Left colon (tissue), 2 donors: ENCODE data around the gene ACO2. TPM values are rescaled to one million over a fixed set of nuclear protein-coding genes. Genes with fewer than 3 reads are reported as not detected.

Source experiments
- ATAC-seq: fragments of 200-7000 bp; cut with Tn5 transposase; one replicate; pipeline ENCODE4 v1.9.1; 2020; ENCODE audit warnings: mild to moderate bottlenecking, moderate library complexity
- DNase-seq, 2 donors: peaks; one replicate each; pipeline ENCODE4 v3.0.0-alpha.2; 2020
- intact Hi-C, 2 donors: fragments of 100-400 bp; cut with DNase I in 1 of 2; cut with micrococcal nuclease in 1 of 2; formaldehyde crosslinking; loops; one replicate each; pipeline versions ENCODE4 v1.11.2 to v1.14.0; 2022; cut with DNase I, micrococcal nuclease
- total RNA-seq, 2 donors: library from RNA; stranded (reverse); fragmentation: NEBNext Ultra II Directional; extraction: Animal tissue kit (Norgen Biotek cat#: 25700); gene quantifications; one replicate each; pipeline ENCODE4 v1.2.1, GENCODE V29; 2021
- donor health status: DM: no; HTN: no; CAD: no.
- donor health status: DM: yes; HTN: yes; CAD: no.

ACO2 gene
- total RNA-seq, 2 donors from 2014 or later = 271 to 289 TPM

- ATAC-seq = no peak
- intact Hi-C loops = no loop called here
These were observed 43.7 kb downstream of the ACO2 start for GRCh38 chr22:41512421-41513194.

DNA sequence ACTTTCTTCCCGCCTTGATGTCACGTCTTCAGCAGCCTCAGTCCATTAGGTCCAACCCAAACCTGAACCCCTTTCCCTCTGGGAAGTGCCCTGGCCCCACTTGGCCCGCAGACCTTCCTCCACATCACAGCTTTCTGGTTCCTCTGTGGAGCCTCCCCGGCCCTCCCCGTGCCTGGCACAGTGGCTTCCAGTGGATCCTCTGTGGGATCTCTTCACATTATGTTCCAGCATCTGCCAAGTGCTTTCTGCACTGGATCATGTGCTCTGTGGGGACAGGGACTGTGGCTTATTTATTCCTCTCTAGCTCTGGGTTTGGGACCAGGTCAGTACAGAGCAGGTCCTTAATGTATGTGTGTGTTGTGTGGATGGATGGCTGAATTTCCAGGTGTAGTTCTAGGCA, 44.5 kb downstream of the ACO2 start:
- intact Hi-C loops = no loop called here
- ATAC-seq = no peak
- DNase-seq = no peak

More at GRCh38 chr22:41512421-41513194, 43.7 kb downstream of the ACO2 start:
- no peak for DNase-seq

- ATAC-seq (no peak), DNase-seq (no peak)
- intact Hi-C loops = loop anchor here in 1 of 2 donors (5.0 kb wide), 1 partner anchor 114 kb away; no protein-coding TSS in a partner anchor
These were observed 47.5 kb downstream of the ACO2 start for GRCh38 chr22:41516462-41516861.

GRCh38 chr22:41517172-41518047, 48.5 kb downstream of the ACO2 start:
- DNase-seq (peak in 1 of 2 donors; percentile 75), ATAC-seq (peak; percentile 71)
- intact Hi-C loops = loop anchor here in 1 of 2 donors (5.0 kb wide), 1 partner anchor 115 kb away; no protein-coding TSS in a partner anchor

GRCh38 chr22:41518048-41518347, 49.1 kb downstream of the ACO2 start:
- ATAC-seq = no peak
- DNase-seq = no peak
- intact Hi-C loops = loop anchor here in 1 of 2 donors (5.0 kb wide), 1 partner anchor 116 kb away; no protein-coding TSS in a partner anchor

GRCh38 chr22:41521126-41521525, 52.2 kb downstream of the ACO2 start:
- ATAC-seq = no peak
- no peak for DNase-seq
- intact Hi-C loops = no loop called here

- no peak for DNase-seq
- ATAC-seq = no peak
- intact Hi-C loops = no loop called here
These were observed 53.9 kb downstream of the ACO2 start for GRCh38 chr22:41522813-41523212.

DNA sequence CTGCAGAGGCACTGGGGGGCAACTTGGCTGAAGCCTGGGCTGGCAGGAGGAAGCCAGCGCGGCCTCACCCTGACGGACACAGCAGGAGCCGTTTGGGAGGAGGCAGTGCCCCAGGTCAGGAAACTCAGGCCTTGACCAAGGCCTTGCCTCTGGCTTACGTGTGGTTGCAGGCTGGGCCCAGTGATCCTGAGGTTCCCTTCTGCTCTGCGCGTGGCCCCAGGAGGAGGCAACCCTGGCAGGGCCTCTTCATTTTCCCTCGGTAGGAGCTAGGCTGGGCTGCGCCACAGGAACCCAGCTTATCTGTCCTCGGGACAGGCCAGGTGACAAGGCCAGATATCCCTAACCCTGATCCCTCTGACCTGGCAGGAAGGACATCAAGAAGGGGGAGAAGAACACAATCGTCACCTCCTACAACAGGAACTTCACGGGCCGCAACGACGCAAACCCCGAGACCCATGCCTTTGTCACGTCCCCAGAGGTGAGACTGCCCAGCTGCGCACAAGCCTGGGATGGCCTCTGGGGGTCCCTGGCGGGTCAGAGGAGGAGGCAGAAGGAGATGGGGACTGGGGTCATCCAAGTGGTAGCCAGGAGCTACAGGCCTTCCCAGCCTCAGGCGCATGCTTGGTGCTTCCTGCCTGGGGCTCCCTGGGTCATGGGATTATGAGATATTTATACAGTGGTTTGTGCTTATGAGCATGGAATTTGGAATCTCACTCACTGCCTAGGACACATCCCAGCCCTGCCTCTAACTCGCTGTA, 54.7 kb downstream of the ACO2 start:
- intact Hi-C loops = no loop called here
- no peak for ATAC-seq
- DNase-seq = no peak

GRCh38 chr22:41524251-41524661, 55.3 kb downstream of the ACO2 start:
- ATAC-seq (no peak), DNase-seq (peak in 1 of 2 donors; percentile 51)
- intact Hi-C loops = no loop called here

DNA sequence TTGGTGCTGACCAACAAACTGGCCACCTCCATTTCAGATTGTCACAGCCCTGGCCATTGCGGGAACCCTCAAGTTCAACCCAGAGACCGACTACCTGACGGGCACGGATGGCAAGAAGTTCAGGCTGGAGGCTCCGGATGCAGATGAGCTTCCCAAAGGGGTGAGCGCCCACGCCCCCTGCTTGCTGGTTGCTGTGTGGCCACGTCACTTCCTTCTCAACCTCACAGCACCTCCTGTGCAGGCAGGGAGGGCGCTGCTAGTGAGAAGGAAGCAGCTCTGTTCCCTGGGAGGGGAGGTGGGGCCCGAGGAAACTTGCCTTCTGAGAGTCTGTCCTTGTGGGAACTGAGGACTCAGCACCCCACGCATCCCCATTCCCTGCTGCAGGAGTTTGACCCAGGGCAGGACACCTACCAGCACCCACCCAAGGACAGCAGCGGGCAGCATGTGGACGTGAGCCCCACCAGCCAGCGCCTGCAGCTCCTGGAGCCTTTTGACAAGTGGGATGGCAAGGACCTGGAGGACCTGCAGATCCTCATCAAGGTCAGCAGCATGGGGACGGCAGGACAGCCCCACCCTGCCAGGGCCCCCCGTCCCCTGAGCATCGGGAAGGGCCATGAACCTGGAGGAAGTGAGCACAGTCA, 56.0 kb downstream of the ACO2 start:
- no peak for ATAC-seq
- intact Hi-C loops = no loop called here
- peak in 1 of 2 donors; percentile 46 for DNase-seq

DNA sequence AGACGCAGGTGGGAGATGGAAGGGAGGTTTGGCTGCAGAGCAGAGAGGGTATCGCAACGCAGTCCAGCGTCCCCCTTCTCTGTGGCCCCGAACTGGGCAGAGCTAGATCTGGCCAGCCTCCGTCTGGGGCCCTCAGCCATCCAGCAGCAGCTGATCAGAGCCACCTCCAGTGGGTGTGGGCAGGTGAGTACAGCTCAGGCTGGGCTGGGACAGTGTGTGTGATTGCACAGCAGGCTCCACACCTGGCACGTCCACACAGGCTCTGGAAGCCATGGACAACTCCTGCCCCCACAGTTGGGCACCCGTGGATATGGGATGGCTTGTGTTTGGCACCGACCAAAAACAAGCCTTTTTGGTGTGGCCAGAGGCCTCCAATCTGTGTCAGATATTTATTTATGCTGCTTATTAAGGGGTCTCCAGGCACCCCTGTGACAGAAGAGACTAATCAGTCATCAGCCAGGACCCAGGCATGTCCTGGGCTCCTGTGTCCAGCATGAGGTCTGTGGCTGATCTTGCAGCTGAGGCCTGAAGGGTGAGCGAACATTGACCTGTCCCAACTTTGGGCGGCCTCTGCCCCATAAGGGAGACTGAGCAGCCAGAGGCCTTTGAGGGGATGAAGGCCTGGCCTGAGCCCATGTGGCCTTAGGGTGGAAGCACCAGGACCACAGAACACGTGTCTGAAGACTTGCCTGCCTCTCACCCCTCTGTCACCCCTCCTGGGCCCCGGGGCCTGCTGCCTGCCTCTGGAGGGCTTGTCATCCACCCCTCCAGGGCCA, 56.7 kb downstream of the ACO2 start:
- peak; percentile 1 for ATAC-seq
- intact Hi-C loops = no loop called here
- no peak for DNase-seq

- peak; percentile 3 for ATAC-seq
- intact Hi-C loops = no loop called here
- no peak for DNase-seq
These were observed 57.4 kb downstream of the ACO2 start for GRCh38 chr22:41526226-41526829.

DNA sequence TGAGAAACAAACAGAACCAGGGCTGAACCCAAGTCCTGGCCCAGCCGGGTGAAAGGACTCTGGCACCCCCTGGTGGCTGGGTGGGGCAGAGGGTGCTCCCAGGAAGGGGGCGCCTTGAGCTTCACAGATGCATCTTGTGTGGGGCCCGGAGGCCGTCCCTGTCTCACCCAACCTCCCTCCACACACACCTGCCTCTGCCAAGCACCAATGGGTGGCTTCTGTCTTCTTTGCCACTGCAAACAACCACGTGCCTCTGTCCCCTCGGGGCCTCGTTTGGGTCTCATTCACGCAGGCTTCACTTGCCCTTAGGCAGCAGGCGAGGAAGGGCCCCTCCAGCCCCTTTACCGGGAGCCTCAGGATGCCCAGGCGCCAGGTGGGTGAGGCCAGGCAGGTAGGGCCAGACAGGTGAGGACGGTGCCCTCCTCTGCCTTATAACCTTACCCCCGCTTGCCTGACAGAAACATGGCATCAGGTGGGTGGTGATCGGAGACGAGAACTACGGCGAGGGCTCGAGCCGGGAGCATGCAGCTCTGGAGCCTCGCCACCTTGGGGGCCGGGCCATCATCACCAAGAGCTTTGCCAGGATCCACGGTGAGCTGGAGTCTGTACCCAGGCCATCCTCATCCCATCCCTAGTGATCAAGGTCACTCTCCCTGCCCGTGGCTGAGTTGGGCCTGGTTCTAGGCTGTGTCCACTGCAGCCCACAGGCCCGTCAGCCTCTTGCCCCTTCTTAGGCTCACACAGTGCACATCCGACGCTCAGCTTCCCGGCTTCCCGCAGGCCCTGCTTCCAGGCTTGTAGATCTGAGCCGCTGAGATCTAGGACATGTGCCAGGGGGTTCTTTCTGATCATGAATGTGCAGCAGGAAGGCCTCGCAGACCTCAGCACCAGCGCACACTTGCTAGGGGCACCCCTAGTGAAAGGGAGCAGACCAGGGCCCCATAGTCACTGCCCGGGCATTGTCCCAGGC, 58.2 kb downstream of the ACO2 start:
- intact Hi-C loops = no loop called here
- DNase-seq = peak in 1 of 2 donors; percentile 55
- peak; percentile 37 for ATAC-seq

DNA sequence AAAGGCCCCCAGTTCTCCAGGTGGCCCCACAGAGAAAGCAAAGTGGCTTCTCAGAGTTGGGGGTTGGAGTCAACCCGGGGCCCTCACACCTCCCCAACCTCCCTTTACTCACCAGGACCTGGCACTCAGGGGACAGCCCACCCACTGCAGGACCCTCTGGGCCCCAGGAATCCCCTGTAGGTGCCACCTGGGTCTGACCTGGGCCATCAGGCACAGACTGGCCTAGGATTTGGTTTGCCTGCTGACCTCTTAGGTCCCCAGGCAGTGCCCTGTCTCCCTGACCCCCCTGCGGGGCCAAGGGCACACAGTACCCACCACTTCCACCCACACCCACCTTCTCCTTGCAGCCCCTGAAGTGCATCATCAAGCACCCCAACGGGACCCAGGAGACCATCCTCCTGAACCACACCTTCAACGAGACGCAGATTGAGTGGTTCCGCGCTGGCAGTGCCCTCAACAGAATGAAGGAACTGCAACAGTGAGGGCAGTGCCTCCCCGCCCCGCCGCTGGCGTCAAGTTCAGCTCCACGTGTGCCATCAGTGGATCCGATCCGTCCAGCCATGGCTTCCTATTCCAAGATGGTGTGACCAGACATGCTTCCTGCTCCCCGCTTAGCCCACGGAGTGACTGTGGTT, 59.3 kb downstream of the ACO2 start:
- no peak for ATAC-seq
- DNase-seq = no peak
- intact Hi-C loops = no loop called here

- intact Hi-C loops = no loop called here
- DNase-seq = no peak
- ATAC-seq = peak; percentile 2
These were observed 60.1 kb downstream of the ACO2 start for GRCh38 chr22:41528938-41529561.
